GM20000 (cell line): Measurements from ENCODE around the gene AKR1B1.

ENCODE experiments used
- DNase-seq: peaks from one replicate; pipeline ENCODE4 v3.0.0; 2012; ENCODE audit warnings: low spot score
- TF ChIP-seq, protein P1 (sequence below): IDR thresholded peaks from 2 replicates; pipeline ENCODE4 v1.5.1; 2012; ENCODE audit warnings: mild to moderate bottlenecking, control low read depth; ENCODE audit errors: extremely low read depth, missing control alignments

The AKR1B1 gene

GRCh38 chr7:134420424-134421125 lies 38.3 kb downstream of the AKR1B1 start:
- peak; percentile 48 for DNase-seq
- TF ChIP-seq, protein P1, sequence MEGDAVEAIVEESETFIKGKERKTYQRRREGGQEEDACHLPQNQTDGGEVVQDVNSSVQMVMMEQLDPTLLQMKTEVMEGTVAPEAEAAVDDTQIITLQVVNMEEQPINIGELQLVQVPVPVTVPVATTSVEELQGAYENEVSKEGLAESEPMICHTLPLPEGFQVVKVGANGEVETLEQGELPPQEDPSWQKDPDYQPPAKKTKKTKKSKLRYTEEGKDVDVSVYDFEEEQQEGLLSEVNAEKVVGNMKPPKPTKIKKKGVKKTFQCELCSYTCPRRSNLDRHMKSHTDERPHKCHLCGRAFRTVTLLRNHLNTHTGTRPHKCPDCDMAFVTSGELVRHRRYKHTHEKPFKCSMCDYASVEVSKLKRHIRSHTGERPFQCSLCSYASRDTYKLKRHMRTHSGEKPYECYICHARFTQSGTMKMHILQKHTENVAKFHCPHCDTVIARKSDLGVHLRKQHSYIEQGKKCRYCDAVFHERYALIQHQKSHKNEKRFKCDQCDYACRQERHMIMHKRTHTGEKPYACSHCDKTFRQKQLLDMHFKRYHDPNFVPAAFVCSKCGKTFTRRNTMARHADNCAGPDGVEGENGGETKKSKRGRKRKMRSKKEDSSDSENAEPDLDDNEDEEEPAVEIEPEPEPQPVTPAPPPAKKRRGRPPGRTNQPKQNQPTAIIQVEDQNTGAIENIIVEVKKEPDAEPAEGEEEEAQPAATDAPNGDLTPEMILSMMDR, result peak; percentile 22

GRCh38 chr7:134419875-134420274 lies 39.0 kb downstream of the AKR1B1 start:
- TF ChIP-seq, protein P1, result no peak
- DNase-seq, result no peak

GRCh38 chr7:134419085-134419484 lies 39.8 kb downstream of the AKR1B1 start:
- DNase-seq, result no peak

GRCh38 chr7:134415700-134416099 lies 43.2 kb downstream of the AKR1B1 start:
- TF ChIP-seq, protein P1, result no peak
- no peak for DNase-seq

More at GRCh38 chr7:134419085-134419484, 39.8 kb downstream of the AKR1B1 start:
- TF ChIP-seq, protein P1, result no peak

GRCh38 chr7:134414109-134414508 lies 44.8 kb downstream of the AKR1B1 start:
- TF ChIP-seq, protein P1, result no peak
- DNase-seq, result no peak

DNA sequence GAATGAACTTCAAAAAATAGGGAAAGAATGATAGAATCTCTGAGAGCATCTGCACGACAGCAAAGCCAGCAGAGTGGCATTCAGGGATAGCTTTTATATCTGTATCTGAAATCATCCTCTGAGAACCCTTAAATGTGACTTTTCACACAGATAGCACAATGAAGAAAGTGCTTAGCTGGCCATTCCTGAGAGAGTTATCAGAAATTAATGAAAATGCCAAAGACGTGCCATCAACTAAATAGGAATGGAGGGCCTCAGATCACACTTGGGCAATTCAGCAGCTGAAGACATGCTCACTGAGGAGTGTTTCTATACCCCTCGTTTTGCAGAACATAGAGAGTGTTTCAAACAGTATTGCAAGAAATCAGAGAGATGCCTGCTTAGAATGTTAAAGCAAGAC lies 51.6 kb downstream of the AKR1B1 start:
- TF ChIP-seq, protein P1, result no peak
- no peak for DNase-seq

DNA sequence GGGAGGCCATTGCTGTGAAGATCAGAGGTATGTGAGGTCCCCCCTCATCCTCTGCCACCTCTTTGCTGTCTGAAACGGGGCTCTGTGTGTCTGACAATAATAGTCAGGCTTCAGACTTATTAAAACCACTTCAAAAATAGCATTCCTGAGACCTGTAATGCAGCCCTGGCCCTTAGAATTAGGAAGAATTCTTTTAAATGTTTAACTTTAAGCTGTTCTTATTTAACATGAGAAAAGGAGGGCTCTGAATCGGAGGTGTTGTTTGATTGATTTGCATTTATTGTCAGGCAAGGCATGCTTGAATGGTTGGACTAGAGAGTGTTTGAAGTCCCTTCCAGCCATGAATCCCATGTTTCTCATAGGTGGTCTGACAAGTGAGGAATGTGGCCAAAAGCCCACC lies 52.5 kb downstream of the AKR1B1 start:
- no peak for DNase-seq

More for the DNA sequence above, 52.5 kb downstream of the AKR1B1 start:
- TF ChIP-seq, protein P1, result no peak
